ENCODE data around the gene TOR1B.

TOR1B gene

DNA sequence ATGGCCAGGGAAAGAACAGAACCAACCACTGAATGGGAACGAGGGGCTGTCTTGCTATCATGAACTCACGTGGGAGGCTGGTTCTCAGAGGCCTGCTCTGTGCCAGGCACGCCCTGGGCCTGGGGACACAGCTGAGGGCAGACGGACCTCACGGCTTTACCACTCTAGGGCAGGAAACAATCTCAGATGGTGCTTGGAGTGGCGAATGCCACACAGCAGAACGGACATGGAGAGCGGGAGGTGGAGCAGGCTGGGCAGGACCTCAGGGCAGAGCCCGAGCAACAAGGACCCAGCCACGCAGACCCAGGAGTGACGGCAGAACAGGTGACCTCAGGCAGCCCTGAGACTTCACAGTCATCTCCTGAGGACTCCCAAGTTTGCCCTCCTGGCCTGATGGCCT is 12.3 kb downstream of the TOR1B start:
- DNase-seq, result no peak

DNA sequence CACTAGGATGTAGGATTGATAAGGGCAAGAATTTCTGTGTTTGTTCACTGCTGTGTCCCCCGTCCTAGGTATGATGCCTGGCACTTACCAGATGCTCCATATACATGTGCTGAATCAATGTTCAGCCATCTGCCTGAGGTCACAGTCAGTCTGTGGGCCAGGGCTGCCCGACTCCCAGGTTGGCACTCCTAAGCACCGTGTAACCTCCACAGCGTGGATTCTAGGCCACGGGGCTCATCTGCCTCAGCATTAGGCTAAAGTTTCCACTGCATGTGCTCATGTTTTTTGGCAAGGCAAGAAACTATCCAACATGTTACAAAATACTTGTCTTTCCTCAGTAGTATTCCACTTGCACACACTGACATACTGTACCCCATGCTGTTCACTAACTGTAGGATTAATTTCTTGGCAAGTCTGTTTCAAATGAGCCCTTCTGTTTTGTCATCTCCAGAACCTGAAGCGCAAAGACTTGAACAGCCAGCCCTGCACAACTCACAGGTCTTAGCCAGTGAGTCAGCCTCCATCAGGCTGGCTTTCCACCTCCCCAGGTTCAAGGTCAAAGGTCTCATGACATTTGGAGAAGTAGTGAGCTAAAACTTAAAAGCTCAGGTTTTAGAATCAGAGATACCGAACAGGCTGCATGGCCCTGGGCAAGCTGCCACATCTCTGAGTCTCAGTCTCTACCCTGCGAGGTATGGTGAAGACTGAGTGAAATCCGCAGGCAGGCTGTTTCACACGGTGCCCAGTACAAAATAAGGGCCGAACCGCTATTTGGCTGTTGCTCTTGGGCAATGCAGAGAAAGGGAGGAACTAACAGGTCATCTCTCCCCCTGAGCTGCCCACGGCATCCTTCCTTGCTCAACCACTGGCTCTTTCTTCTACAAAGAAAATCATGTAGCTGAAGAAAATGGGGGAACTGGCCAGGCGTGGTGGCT is 13.8 kb downstream of the TOR1B start:
- DNase-seq, result no peak

DNA sequence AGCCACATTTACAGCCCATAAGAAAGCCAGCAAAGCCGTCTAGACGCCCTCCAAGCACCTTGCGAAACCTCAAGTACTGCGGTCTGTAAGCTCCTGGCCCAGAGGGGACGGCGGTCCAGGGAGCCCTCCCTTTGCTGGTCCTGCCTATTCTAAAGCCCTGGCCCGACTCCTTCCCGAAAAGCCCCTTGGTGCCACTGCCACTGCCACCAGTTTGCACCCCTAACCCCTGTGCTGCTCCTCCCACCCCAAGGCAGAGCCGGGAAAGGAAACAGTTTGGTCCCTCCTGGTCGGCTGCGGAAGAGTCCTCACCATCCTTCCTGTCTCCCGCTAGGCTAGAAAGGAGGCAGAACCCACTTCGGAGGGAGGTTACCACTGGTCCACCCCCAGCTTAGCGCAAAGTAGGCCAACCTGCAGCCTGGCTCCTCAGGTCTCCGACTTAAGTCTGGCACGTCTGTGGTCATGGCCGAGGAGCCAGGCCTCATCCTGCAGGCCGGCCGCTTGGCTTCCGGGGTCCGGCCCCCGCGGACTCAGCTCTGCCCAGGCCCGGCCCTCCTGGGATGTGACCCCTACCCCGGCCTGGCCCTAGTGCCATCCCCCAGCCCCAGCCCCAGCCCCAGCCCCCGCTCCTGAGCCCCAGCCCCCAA is 20.0 kb downstream of the TOR1B start:
- peak; percentile 40 for DNase-seq

DNA sequence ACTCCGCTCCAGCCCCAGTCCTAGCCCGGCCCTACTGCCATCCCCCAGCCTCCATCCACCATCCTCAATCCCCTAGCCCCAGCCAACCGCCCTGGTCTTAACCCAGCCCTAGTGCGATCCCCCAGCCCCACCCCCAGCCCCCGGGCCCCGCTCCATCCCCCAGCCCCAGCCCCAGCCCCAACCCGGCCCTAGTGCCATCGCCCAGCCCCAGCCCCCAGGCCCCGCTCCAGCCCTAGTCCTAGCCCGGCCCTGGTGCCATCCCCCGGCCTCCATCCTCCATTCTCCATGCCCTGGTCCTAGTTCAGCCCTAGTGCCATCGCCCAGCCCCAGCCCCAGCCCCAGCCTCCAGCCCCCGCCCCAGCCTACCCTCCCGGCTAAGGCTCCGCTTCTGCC is 20.6 kb downstream of the TOR1B start:
- DNase-seq, result no peak

DNA sequence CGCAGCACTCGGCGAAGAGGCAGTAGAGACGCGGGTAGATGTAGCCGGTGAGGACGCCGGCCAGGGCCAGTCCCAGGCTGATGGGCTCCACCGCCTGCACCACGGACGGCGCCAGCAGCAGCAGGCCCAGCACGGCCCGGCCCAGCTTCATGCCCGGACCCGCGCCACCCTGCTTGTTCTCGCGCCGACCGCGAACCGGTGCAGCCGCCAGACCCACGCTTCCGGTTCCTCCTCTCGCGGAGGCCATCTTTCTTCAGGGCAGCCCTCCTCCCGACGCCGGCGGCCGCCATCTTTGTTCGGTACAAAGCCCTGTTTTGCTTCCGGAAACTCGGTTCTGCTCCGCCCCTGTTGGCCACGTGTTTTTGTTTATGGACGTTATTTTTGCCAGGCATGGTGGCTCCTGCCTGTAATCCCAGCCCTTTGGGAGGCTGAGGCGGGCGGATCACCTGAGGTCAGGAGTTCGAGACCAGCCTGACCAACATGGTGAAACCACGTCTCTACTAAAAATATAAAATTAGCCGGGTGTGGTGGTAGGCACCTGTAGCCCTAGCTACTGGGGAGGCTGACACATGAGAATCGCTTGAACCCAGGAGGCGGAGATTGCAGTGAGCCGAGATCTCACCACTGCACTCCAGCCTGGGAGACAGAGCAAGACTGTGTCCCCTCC is 21.1 kb downstream of the TOR1B start, which contains the start of gene TOR1A:
Gene TOR1A, minus strand, starts transcription at position 202 of the 667 bp plus-strand sequence. Its CDS starts 51 bp downstream, at position 151.
- peak; percentile 96 for DNase-seq

DNA sequence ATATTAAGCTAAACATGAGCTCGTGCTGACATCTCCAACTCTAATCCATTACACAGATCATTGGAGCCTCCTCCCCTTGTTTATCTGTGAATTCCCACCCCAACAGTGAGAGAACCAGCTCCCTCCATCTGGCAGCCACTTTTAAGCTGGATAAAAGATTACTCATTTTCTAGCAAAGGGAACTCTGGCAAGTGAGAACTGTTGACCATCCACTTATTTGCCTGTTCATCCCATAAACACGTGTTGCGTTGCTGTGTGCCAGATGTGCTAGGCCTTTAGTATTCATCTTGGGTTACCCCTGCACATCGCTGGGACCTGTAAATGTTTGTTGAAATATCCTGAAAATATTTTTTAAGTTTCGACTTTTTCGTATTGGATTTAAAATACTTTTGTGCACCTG is 23.4 kb downstream of the TOR1B start:
- DNase-seq, result no peak

DNA sequence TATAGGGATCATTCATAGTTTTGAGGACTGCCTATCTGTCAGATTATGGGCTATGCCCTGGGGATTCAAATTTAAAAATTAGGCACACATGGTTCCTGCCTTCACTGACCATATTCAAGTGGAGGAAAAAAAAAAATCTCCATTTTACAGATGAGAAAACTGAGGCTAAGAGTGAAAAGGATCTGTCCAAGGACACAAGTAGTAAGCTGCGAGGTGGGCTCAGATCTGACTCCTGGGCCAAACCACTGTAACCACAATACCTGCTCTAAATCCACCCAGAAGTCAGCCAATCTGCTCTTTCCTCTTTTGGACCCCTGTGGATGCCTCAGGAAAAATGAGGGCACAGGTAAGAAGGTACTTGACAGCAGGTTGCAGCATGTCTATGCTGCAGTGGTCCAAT is 23.8 kb downstream of the TOR1B start:
- no peak for DNase-seq

DNA sequence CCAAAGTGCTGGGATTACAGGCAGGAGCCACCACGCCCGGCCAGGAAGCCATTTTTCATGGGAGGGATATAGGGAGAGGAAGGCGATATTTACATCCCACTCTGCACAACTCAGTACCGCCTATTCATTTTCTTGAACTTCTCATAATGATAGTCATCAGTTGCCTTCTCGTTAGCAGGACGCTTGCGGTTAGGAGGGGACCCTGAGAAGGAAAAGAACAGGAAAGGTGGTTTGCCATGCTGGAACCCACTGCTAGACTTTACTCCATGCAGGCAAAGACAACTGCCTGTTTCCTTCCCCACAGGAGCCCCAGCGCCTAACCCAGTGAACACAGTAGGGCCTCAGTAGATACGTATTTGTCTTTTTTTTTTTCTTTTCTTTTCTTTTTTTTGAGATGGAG is 25.1 kb downstream of the TOR1B start:
- DNase-seq, result no peak

DNA sequence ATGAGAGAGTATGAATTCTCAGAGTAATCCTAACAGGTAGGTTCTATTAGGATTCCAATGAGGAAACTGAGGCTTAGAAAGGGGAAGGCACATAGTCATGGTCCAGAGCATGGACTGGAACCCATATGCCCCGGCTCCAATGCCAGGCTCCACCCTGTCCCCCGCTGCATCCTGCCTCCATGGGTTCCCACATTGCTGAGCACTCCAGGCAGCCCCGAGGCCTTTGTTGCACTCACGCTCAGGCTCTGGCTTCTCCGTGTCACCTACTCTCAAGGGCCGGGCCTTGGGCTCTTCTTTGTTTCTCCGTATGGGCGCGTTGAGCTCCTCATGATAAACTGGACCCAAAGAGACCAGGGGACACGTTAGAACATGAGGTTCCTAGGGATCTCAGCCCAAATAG is 26.0 kb downstream of the TOR1B start:
- no peak for DNase-seq

DNA sequence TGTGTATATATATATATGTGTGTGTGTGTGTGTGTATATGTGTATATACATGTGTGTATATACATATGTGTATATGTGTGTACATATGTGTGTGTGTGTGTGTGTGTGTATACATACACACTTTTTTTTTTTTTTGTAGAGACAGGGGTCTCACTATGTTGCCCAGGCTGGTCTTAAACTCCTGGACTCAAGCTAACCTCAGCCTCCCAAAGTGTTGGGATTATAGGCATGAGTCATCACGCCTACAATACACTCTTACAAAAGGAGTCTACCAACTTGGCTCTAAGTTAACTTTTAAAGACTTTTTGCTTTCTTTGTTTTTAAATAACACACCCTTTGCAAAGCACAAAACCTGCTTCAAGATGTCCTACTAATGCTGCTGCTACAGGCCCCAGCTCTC is 30.0 kb downstream of the TOR1B start:
- no peak for DNase-seq

DNA sequence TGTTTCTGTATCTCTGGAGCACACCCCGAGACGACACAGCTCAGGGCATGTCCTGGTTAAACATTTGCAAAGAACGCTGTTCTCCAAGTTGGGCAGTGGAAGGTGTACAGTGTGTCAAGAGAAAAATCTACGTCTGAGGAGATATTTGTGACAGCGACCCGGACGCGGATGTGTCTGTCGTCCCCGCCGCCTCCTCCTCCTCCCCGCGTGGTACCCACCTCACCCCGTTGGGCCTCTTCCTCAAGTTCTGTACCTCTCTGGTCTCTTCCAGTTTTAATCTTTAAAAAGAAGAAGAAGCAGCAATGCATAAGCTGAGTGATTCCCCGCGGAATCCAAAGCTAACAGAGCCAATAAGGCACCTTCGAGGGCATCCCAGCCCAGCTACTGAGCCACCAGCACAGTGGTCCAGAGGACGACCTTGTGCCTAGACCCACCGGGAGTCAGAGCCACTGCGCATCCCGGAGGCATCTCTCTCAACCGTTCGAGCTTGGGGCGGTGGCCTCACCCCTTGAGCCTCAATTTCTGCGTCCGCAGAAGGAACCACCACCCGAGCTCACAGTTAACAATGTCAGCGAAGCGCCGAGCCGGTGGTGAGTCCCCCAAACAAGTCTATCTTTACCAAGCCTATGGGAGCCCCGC is 31.6 kb downstream of the TOR1B start:
- peak; percentile 59 for DNase-seq

DNA sequence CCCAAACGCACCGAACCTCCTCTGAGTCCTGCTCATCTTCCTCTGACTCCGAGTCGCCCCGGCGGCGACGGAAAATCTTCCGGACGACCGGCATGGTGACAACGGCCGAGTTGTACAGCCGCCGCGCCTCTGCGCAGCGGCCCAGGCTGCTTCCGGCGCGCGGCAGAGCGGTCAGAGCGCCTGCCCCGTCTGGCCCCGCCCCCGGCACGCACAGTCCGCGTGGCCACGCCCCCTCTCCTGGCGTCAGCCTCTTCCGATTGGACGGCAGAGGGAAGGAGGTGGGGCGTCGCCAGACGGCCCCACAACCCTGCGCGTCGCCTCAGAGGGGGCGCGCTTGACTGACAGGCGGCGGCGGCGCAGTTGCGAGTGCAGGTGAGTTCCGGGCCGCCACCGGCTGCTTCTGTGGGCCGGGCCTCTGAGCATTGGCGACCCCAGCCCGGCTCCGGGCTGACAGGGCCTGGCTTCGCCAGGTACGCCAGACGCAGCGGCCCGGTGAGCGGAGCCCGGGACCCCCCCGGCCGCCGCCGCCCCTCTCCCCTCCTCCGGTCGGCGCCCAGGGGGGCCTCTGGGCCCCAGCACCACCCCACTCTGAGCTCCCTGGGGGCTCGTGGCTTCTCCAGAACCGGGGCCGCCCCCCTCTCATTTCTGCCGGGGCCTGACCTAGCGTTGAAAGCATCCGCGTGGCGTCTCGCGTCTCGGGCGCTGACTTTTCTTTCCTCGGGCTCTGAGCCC is 32.3 kb downstream of the TOR1B start, which contains the start of the genes C9orf78 and USP20:
Gene C9orf78, minus strand, starts transcription at position 148 of the 732 bp plus-strand sequence. Its CDS starts 54 bp downstream, at position 94.
Gene USP20, plus strand, starts transcription at position 331 of the 732 bp plus-strand sequence. CDS start 17,098 bp downstream, outside the sequence.
- peak; percentile 98 for DNase-seq

DNA sequence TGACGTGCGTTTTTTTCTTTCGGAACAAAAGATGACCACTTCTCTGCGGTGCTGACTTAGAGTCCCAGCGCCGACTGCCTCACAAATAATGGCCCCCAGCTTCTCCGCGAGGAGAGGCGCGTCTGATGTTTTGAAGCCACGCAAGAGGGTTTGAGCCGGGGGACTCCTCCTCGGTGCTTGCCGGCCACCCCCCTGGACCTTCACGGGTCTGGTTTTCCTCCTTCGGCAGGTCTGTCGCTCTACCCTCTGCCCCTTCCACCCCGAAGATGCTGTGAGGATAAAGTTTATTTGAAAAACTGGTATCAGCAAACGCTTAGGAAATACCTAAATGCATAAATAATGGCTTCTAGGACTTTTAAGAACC is 32.9 kb downstream of the TOR1B start:
- no peak for DNase-seq

DNA sequence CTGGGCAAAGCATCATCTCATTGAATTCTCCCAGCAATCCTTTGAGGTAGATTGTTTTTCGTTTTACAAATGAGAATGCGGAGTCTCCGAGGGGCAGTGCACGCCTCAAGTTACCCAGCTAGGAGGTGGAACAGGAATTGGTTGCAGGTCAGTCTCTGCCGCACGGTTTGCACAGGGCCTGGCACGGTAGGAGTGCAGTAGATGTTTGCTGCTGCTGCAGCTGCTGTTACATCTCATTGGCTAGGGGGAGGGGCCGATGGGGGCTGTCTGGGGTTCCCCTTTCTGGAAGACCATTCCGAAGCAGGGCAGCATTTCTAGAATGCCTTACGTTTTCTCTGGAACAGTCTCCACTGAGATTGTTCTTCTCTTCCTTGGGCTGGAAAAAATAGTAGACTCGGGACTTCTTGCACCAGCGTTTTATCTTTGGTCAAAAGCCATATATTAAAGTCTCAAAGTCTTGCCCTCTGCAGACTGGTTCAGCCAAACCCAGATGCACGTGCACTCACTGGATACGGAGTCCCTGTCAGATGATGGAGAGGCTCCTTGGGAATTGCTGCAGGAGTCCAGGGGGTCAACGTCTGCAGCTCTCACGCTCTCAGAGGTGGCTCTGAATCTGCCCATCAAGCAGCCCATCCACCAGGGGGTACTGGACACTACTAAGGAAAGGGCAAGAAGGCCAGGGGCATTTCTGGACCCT is 33.5 kb downstream of the TOR1B start:
- peak; percentile 59 for DNase-seq

DNA sequence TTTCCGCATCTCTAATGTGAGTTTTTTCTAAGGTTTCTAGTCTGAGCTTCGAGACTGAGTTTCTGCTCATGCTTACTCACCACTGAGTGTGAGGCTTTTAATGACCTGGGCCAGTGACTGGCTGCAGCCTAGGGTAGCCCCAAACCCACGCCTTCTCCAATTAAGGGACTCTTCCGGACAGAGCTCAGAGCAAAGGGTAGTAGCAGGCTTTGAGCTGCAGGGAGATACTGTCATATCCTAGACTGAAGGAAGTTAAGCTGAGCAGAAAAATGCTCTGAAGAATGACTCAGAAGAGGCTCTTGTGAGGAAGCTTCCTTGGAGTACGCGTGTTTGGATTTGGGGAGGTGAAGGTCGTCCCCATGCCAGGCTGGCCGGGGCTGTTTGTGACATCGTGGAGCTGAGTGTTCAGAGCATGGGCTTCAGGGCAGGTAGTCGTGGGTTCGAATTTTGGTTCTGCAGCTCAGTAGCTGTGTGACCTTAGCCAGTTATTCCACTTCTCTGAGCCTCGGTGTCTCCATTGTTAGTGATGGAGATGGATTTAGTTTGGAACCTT is 35.8 kb downstream of the TOR1B start:
- peak; percentile 69 for DNase-seq

DNA sequence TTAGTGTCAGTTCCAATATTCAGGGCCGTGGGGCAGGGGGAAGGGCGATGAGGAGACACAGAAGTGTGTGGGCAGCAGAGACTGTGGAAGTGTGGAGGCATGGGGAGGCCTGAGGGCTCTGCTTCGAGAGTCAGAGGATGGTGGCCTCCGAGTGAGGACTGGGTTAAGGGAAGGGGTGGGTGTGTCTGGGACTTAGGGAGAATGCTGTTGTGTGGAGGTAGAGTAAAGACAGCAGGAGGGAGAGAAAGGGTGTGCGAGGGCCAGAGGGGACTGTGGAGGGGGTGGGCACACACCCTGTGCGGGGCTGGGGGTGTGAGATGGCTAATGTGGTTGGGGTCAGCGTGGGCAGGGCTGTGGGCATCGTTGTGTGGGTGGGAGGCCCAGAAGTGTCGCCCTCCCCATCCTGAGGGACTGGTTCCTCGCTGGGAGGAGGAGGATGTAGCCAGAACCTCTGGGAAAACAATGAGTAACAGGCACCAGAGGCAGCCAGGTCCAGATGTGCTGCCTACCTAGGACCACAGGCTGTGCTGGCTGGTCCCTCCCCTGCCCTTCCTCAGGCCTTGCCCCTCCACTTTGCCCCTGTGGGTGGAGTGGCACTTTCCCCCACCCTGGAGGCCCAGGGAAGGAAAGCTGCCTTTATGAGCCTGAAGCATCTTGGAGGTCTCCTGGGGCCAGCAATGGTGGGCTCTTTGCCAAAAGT is 36.5 kb downstream of the TOR1B start:
- peak; percentile 28 for DNase-seq

DNA sequence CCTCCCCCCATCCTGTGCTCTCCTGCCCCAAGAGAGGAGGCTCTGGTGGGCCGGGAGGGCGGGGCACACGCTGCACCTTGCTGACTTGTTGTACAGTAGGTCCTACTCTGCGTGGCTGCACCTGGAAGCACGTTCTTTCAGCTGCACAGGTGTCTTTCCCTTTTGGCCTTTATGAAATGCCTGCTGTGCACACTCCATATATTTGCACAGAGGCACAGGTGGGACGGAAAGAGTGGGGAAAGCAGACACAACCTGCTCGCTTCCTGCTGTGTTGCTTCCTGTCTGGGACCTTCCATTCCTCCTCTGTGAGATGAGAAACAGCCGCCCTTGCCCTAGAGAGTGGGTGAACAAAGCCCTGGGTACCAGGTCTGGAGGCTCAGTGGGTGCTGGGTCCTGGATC is 37.0 kb downstream of the TOR1B start:
- DNase-seq, result no peak

DNA sequence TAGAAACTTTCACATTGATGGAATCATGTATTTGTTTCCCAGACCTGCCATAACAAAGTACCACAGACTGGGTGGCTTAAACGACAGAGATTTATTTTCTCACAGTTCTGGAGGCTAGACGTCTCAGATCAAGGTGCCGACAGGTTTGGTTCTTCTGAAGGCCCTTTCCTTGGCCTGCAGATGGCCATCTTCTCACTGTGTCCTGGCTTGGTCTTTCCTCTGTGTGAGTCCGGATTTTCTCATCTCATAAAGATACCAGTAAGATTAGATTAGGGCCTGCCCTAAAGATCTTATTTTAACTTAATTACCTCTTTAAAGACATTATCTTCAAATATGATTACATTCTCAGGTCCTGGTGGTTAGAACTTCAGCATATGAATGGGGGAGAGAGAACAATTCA is 38.1 kb downstream of the TOR1B start:
- no peak for DNase-seq

DNA sequence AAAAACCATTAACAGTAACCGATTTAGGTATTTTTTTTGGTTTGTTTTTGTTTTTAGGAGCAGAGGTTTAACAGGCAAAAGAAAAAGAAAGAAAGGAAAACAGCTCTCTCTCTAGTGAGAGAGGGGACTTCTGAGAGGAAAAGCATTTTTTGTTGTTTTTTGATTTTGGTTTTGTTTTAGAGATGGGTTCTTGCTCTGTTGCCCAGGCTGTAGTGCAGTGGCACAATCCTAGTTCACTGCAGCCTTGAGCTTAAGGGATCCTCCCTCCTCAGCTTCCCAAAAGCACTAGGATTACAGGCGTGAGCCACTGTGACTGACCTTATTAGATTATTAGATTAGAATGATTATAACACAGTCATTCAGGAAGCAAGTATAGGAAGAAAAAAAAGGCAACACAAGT is 42.4 kb downstream of the TOR1B start:
- DNase-seq, result no peak

DNA sequence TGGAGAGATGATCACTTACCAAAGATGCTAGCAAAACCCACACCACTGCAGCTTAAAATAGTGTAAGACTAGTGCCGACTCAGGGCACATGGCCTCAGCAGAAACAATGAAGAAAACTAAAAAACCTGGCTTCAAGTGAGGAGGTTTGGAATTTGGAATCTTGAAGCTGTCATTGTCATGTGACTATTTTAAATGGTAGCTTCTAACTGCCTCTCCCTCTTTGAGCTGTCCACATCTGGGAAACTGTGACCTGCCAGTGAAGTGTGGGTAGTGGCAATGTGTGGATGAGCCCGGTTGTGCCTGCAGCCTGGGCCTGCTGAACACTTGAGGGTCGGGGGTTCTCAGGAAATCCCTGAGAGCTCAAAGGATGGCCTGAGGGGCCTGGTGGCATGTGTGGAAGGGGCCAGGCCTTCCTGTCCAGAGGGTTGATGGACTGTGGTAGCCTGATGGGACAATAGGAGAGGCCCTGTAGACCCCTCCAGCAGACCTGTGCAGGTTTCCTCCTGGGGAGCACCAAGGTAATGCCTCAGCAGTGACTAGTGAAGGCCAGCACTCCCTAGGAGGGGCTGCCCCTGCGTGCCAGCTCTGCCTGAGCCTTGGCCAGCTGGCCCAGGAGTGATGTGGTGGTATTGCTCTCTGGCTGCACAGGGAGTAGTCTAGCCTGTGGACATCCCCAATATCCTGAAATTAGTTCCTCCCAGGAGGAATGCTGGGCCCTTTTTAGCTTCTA is 45.9 kb downstream of the TOR1B start:
- DNase-seq, result no peak

Measured in activated CD4-positive, alpha-beta T cell treated with anti-CD3 and anti-CD28 coated beads for 48 hours (primary cell).